ENCODE results near the gene NKAIN2. TPM values are rescaled to one million over a fixed set of nuclear protein-coding genes. Genes with fewer than 3 reads are reported as not detected.

Gene NKAIN2
- total RNA-seq, 2 experiments from 2014 or later: not detected

DNA sequence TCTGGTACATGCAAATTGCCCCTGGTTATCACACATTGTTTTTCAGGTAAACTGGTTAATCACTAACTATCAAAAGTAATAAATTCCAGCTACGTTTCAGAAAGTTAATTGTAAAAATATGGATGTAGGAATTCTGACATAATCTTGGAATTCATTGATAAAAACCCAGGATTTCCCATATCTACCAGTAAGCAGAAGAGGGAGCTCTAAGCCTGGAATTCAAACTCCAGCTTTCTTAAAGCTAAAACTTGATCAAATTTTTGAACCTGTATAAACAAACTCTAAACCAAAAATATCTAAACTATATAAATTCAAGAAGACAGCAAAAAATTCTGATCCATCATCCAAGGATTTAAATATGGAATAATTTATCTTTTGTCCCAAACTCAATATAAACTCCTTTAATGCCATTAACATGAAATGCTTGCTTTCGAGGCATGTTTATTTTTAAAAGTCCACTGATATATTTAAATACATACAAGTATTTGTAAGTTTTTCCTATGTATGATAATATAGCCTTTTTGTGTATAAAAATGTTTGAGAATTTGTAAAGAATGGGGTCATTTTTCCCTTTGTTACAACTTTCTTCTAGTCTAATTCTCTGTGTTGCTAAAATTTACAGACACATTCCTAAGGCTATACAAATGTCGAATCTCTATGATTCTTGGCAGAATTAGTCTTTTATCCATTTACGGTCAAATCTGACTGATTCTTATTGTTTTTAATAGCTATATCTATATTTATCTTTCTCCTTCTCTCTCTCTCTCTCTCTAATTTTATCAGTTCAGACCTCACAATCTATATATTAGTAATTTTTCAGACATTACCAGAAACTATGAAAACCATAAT, 1067.2 kb downstream of the NKAIN2 start:
- H3K27ac Mint-ChIP-seq: no peak overlapping the region
- H3K4me1 Mint-ChIP-seq: no peaks in the 10 kb centered on the region
- ATAC-seq (no peak), DNase-seq (no peak)
- no peak overlapping the region for H3K4me3 Mint-ChIP-seq
- POLR2A ChIA-PET: no interaction called here
- intact Hi-C loops (cut with DNase I, micrococcal nuclease): loop anchor here (1.0 kb wide), 1 partner anchor 243 kb away; no protein-coding TSS in a partner anchor
- H3K36me3 Mint-ChIP-seq (ENCODE audit: low read depth): no peaks in the 10 kb centered on the region
- CTCF ChIA-PET: interaction anchor here (1.5 to 1.9 kb wide), 3 partner anchors 241 to 245 kb away, joined by 5 to 14 read pairs (median 7); no protein-coding TSS in a partner anchor
- H3K9me3 Mint-ChIP-seq (ENCODE audit: low read depth): no peaks in the 10 kb centered on the region
- peaks cover under 1% of the 10 kb centered on the region for H3K27me3 Mint-ChIP-seq

DNA sequence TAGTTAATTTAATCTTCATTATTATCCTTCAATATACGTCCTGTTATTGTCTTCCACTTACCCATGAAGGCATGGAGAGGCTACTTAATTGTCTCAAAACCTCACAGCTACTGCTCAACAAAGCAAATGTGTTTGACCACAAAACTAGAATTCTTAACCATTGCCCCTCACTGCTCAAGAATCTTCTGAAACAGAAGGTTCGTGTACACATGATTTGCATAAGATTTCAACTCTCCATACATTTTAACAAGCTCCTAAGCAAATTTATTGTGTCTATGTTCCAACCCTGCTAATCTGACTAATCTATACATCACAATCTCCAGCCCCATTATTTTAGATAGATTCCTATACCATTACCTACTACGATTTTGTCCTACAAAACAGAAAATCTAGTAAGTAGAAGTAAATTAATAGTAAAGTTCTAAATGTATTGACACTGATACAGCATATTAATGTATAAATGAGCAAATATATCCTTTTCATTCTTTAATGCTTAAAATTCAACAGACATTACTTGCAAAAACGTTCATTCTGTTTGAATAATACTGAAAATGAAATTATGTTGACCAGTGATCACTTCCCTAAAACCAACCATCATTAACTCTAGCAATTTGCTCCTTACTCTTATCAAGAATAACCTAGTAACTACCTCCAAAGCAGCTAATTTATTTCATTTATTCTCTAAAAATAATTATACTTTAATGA, 1068.8 kb downstream of the NKAIN2 start:
- POLR2A ChIA-PET: no interaction called here
- H3K27ac Mint-ChIP-seq: no peak overlapping the region
- CTCF ChIA-PET: interaction anchor here (1.0 to 1.4 kb wide), 2 partner anchors 241 to 242 kb away, joined by 3 to 4 read pairs; no protein-coding TSS in a partner anchor
- H3K4me3 Mint-ChIP-seq: no peak overlapping the region
- DNase-seq (no peak), ATAC-seq (no peak)
- intact Hi-C loops (cut with DNase I, micrococcal nuclease): no loop called here
- no peaks in the 10 kb centered on the region for H3K4me1 Mint-ChIP-seq
- no peaks in the 10 kb centered on the region for H3K36me3 Mint-ChIP-seq (ENCODE audit: low read depth)
- H3K27me3 Mint-ChIP-seq: peaks cover 2% of the 10 kb centered on the region
- no peaks in the 10 kb centered on the region for H3K9me3 Mint-ChIP-seq (ENCODE audit: low read depth)

DNA sequence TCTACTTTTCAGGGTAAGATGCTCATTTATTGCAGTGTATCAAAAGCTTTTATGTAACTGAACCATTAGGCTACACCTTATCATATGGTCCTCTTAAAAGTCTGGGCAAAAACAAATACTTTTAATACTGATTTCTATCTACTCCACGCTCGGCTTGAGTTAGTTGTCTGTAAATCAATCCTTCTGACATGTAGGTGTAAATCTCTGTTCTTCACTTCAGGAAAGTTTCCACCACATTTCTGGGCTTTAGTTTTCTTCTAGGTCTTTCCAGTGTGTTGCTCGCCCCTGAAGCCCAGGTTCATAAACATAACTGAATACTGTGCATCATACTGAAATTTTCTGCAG, 1069.4 kb downstream of the NKAIN2 start:
- Mint-ChIP-seq H3K36me3 (ENCODE audit: low read depth) (no peaks in the 10 kb centered on the region), H3K4me1 (no peaks in the 10 kb centered on the region), H3K4me3 (no peak overlapping the region), H3K9me3 (ENCODE audit: low read depth) (no peaks in the 10 kb centered on the region), H3K27me3 (peaks cover 5% of the 10 kb centered on the region), H3K27ac (no peak overlapping the region)
- ChIA-PET CTCF (interaction anchor here (1.0 to 1.4 kb wide), 2 partner anchors 8 to 241 kb away, joined by 4 to 6 read pairs; no protein-coding TSS in a partner anchor), POLR2A (no interaction called here)
- ATAC-seq (no peak), DNase-seq (no peak)
- intact Hi-C loops (cut with DNase I, micrococcal nuclease): no loop called here

Other genes starting within 250 kb of the NKAIN2 start
- not detected for gene TRDN, start 166.9 kb upstream of the NKAIN2 start, total RNA-seq

Data from activated CD4-positive, alpha-beta T cell treated with anti-CD3 and anti-CD28 coated beads for 36 hours (primary cell).